ENCODE results near the gene POLR2M.

POLR2M gene

GRCh38 chr15:57732526-57733331 lies 26.2 kb downstream of the POLR2M start:
- TF ChIP-seq PAX5 (IDR thresholded peaks at IDR 0.05; ENCODE audit: insufficient read depth, low read length, severe bottlenecking): no peak
- TF ChIP-seq POU2F2 (IDR thresholded peaks at IDR 0.05; ENCODE audit: low read depth, low read length): no peak
- TF ChIP-seq POLR2AphosphoS5 (IDR thresholded peaks at IDR 0.05; ENCODE audit: low read depth, low read length): no peak
- TF ChIP-seq POLR2A (IDR thresholded peaks at IDR 0.05; ENCODE audit: low read depth, low read length): no peak
- no peak for TF ChIP-seq SPI1 (IDR thresholded peaks at IDR 0.05; ENCODE audit: low read depth, low read length)
- peak; percentile 48 for FAIRE-seq
- peak; percentile 20 for DNase-seq (ENCODE audit: insufficient read length, low spot score)

- DNase-seq (ENCODE audit: insufficient read length, low spot score) (no peak), FAIRE-seq (no peak)
- TF ChIP-seq PAX5 (IDR thresholded peaks at IDR 0.05; ENCODE audit: insufficient read depth, low read length, severe bottlenecking): no peak
- no peak for TF ChIP-seq POLR2AphosphoS5 (IDR thresholded peaks at IDR 0.05; ENCODE audit: low read depth, low read length)
- TF ChIP-seq POLR2A (IDR thresholded peaks at IDR 0.05; ENCODE audit: low read depth, low read length): no peak
- no peak for TF ChIP-seq TAF1 (IDR thresholded peaks at IDR 0.05; ENCODE audit: low read depth, low read length)
- no peak for TF ChIP-seq POU2F2 (IDR thresholded peaks at IDR 0.05; ENCODE audit: low read depth, low read length)
- no peak for TF ChIP-seq SPI1 (IDR thresholded peaks at IDR 0.05; ENCODE audit: low read depth, low read length)
Observed at GRCh38 chr15:57734860-57735259, 28.3 kb downstream of the POLR2M start.

GRCh38 chr15:57735431-57735830 lies 28.9 kb downstream of the POLR2M start:
- TF ChIP-seq PAX5 (IDR thresholded peaks at IDR 0.05; ENCODE audit: insufficient read depth, low read length, severe bottlenecking): no peak
- no peak for TF ChIP-seq POU2F2 (IDR thresholded peaks at IDR 0.05; ENCODE audit: low read depth, low read length)
- no peak for TF ChIP-seq POLR2A (IDR thresholded peaks at IDR 0.05; ENCODE audit: low read depth, low read length)
- no peak for TF ChIP-seq TAF1 (IDR thresholded peaks at IDR 0.05; ENCODE audit: low read depth, low read length)
- no peak for TF ChIP-seq POLR2AphosphoS5 (IDR thresholded peaks at IDR 0.05; ENCODE audit: low read depth, low read length)
- TF ChIP-seq SPI1 (IDR thresholded peaks at IDR 0.05; ENCODE audit: low read depth, low read length): no peak
- FAIRE-seq: no peak
- DNase-seq (ENCODE audit: insufficient read length, low spot score): no peak

GRCh38 chr15:57735891-57736290 lies 29.4 kb downstream of the POLR2M start:
- FAIRE-seq (no peak), DNase-seq (ENCODE audit: insufficient read length, low spot score) (no peak)
- TF ChIP-seq SPI1 (IDR thresholded peaks at IDR 0.05; ENCODE audit: low read depth, low read length): no peak
- no peak for TF ChIP-seq POLR2AphosphoS5 (IDR thresholded peaks at IDR 0.05; ENCODE audit: low read depth, low read length)
- no peak for TF ChIP-seq POLR2A (IDR thresholded peaks at IDR 0.05; ENCODE audit: low read depth, low read length)
- no peak for TF ChIP-seq PAX5 (IDR thresholded peaks at IDR 0.05; ENCODE audit: insufficient read depth, low read length, severe bottlenecking)
- TF ChIP-seq POU2F2 (IDR thresholded peaks at IDR 0.05; ENCODE audit: low read depth, low read length): no peak
- no peak for TF ChIP-seq TAF1 (IDR thresholded peaks at IDR 0.05; ENCODE audit: low read depth, low read length)

- no peak for TF ChIP-seq POLR2AphosphoS5 (IDR thresholded peaks at IDR 0.05; ENCODE audit: low read depth, low read length)
- no peak for TF ChIP-seq PAX5 (IDR thresholded peaks at IDR 0.05; ENCODE audit: insufficient read depth, low read length, severe bottlenecking)
- TF ChIP-seq TAF1 (IDR thresholded peaks at IDR 0.05; ENCODE audit: low read depth, low read length): no peak
- TF ChIP-seq POLR2A (IDR thresholded peaks at IDR 0.05; ENCODE audit: low read depth, low read length): no peak
- FAIRE-seq (no peak), DNase-seq (ENCODE audit: insufficient read length, low spot score) (no peak)
Observed at GRCh38 chr15:57736591-57736990, 30.1 kb downstream of the POLR2M start.

DNA sequence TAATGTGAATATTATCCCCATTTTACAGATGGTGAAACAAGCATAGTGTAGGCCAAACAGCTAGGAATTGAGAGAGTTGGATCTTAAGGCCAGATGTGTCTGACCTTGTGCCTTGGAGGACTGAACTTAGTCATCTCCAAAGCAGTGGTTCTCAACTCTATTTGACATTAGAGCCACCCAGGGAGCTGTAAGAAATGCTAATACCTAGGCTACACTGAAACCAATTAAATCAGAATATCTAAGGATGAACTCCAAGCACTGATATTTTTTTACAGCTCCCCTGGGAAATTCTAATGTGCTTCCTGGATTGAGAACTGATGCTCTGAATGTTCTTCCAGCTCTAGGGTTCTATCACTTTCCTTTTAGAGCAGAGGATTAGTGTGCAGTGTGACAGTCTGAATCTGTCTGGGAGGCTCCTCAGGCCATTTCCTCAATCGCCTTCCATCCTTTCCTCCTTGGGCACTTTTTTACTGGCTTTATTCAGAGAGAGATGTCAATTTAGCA lies 32.3 kb downstream of the POLR2M start:
- DNase-seq (ENCODE audit: insufficient read length, low spot score) (no peak), FAIRE-seq (no peak)

GRCh38 chr15:57740048-57740447 lies 33.5 kb downstream of the POLR2M start:
- no peak for FAIRE-seq
- TF ChIP-seq PAX5 (IDR thresholded peaks at IDR 0.05; ENCODE audit: insufficient read depth, low read length, severe bottlenecking) (no peak), POLR2A (IDR thresholded peaks at IDR 0.05; ENCODE audit: low read depth, low read length) (no peak), SPI1 (IDR thresholded peaks at IDR 0.05; ENCODE audit: low read depth, low read length) (no peak), POLR2AphosphoS5 (IDR thresholded peaks at IDR 0.05; ENCODE audit: low read depth, low read length) (no peak), POU2F2 (IDR thresholded peaks at IDR 0.05; ENCODE audit: low read depth, low read length) (no peak), TAF1 (IDR thresholded peaks at IDR 0.05; ENCODE audit: low read depth, low read length) (no peak)

More for the DNA sequence above, 32.3 kb downstream of the POLR2M start:
- no peak for TF ChIP-seq TAF1 (IDR thresholded peaks at IDR 0.05; ENCODE audit: low read depth, low read length)
- TF ChIP-seq PAX5 (IDR thresholded peaks at IDR 0.05; ENCODE audit: insufficient read depth, low read length, severe bottlenecking): no peak
- TF ChIP-seq POU2F2 (IDR thresholded peaks at IDR 0.05; ENCODE audit: low read depth, low read length): no peak
- no peak for TF ChIP-seq SPI1 (IDR thresholded peaks at IDR 0.05; ENCODE audit: low read depth, low read length)
- no peak for TF ChIP-seq POLR2AphosphoS5 (IDR thresholded peaks at IDR 0.05; ENCODE audit: low read depth, low read length)
- TF ChIP-seq POLR2A (IDR thresholded peaks at IDR 0.05; ENCODE audit: low read depth, low read length): no peak

GRCh38 chr15:57741089-57741488 lies 34.6 kb downstream of the POLR2M start:
- FAIRE-seq (no peak), DNase-seq (ENCODE audit: insufficient read length, low spot score) (no peak)
- TF ChIP-seq POLR2A (IDR thresholded peaks at IDR 0.05; ENCODE audit: low read depth, low read length) (no peak), POU2F2 (IDR thresholded peaks at IDR 0.05; ENCODE audit: low read depth, low read length) (no peak), TAF1 (IDR thresholded peaks at IDR 0.05; ENCODE audit: low read depth, low read length) (no peak), POLR2AphosphoS5 (IDR thresholded peaks at IDR 0.05; ENCODE audit: low read depth, low read length) (no peak), PAX5 (IDR thresholded peaks at IDR 0.05; ENCODE audit: insufficient read depth, low read length, severe bottlenecking) (no peak), SPI1 (IDR thresholded peaks at IDR 0.05; ENCODE audit: low read depth, low read length) (no peak)

More at GRCh38 chr15:57740048-57740447, 33.5 kb downstream of the POLR2M start:
- no peak for DNase-seq (ENCODE audit: insufficient read length, low spot score)

- DNase-seq (ENCODE audit: insufficient read length, low spot score): no peak
- TF ChIP-seq POLR2A (IDR thresholded peaks at IDR 0.05; ENCODE audit: low read depth, low read length) (no peak), POLR2AphosphoS5 (IDR thresholded peaks at IDR 0.05; ENCODE audit: low read depth, low read length) (no peak), PAX5 (IDR thresholded peaks at IDR 0.05; ENCODE audit: insufficient read depth, low read length, severe bottlenecking) (no peak), TAF1 (IDR thresholded peaks at IDR 0.05; ENCODE audit: low read depth, low read length) (no peak), SPI1 (IDR thresholded peaks at IDR 0.05; ENCODE audit: low read depth, low read length) (no peak), POU2F2 (IDR thresholded peaks at IDR 0.05; ENCODE audit: low read depth, low read length) (no peak)
- FAIRE-seq: no peak
Observed at GRCh38 chr15:57743424-57743823, 36.9 kb downstream of the POLR2M start.

Data from GM12891 (cell line).